SK-N-SH (cell line): ENCODE results near the gene COL12A1.

Experiments
- FOSL2 ChIP-seq: IDR thresholded peaks from 2 replicates; pipeline ENCODE4 v1.4.0; 2012; ENCODE audit warnings: low read depth, mild to moderate bottlenecking, moderate library complexity, borderline replicate concordance
- NRF1 ChIP-seq: IDR thresholded peaks from 2 replicates; pipeline ENCODE4 v1.6.1; 2012; ENCODE audit warnings: low read depth, mild to moderate bottlenecking, low read length
- POLR2AphosphoS5 ChIP-seq: IDR thresholded peaks from 2 replicates; pipeline ENCODE4 v1.6.1; 2012; ENCODE audit warnings: low read depth, low read length
- RFX5 ChIP-seq: IDR thresholded peaks from 2 replicates; pipeline ENCODE4 v1.6.1; 2012; ENCODE audit warnings: mild to moderate bottlenecking, improper control_type of control experiment, low read length
- RXRA ChIP-seq: IDR thresholded peaks from 2 replicates; pipeline ENCODE4 v1.4.0; 2012; ENCODE audit warnings: low read depth, mild to moderate bottlenecking, borderline replicate concordance
- SMC3 ChIP-seq: IDR thresholded peaks from 2 replicates; pipeline ENCODE4 v1.6.1; 2012; ENCODE audit warnings: low read depth, low read length, improper control_type of control experiment
- TF ChIP-seq, protein P1 (sequence below): IDR thresholded peaks from 2 replicates; pipeline ENCODE4 v1.4.0; 2012; ENCODE audit warnings: low read depth, borderline replicate concordance
- TF ChIP-seq, protein P2 (sequence below): fragments of 200-600 bp; sonication (generic); IDR thresholded peaks from 2 replicates; pipeline ENCODE4 v1.6.1; 2017; ENCODE audit warnings: antibody characterized with exemption, mild to moderate bottlenecking, moderate library complexity

DNA sequence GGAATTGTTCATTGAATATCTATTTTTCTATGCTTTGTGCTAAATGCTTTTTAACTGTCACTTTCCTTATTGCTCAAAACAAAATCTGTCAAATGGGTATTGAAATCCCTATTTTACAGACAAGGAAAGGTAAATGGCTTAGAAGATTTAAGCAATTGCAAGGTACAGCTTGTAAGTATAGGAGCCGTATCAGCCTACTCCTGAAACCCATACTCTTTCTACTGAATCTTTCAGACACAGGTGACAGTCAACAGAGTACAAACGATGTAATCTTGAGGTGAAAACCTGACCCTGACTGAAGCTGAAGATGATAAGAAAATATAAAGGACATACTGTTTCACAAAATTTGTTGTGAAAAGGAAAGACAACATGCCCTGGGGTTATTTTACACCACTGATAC, 44.7 kb upstream of the COL12A1 start:
- TF ChIP-seq RXRA = no peak
- TF ChIP-seq SMC3 = no peak
- TF ChIP-seq, protein P1, sequence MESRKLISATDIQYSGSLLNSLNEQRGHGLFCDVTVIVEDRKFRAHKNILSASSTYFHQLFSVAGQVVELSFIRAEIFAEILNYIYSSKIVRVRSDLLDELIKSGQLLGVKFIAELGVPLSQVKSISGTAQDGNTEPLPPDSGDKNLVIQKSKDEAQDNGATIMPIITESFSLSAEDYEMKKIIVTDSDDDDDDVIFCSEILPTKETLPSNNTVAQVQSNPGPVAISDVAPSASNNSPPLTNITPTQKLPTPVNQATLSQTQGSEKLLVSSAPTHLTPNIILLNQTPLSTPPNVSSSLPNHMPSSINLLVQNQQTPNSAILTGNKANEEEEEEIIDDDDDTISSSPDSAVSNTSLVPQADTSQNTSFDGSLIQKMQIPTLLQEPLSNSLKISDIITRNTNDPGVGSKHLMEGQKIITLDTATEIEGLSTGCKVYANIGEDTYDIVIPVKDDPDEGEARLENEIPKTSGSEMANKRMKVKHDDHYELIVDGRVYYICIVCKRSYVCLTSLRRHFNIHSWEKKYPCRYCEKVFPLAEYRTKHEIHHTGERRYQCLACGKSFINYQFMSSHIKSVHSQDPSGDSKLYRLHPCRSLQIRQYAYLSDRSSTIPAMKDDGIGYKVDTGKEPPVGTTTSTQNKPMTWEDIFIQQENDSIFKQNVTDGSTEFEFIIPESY = no peak
- TF ChIP-seq, protein P2, sequence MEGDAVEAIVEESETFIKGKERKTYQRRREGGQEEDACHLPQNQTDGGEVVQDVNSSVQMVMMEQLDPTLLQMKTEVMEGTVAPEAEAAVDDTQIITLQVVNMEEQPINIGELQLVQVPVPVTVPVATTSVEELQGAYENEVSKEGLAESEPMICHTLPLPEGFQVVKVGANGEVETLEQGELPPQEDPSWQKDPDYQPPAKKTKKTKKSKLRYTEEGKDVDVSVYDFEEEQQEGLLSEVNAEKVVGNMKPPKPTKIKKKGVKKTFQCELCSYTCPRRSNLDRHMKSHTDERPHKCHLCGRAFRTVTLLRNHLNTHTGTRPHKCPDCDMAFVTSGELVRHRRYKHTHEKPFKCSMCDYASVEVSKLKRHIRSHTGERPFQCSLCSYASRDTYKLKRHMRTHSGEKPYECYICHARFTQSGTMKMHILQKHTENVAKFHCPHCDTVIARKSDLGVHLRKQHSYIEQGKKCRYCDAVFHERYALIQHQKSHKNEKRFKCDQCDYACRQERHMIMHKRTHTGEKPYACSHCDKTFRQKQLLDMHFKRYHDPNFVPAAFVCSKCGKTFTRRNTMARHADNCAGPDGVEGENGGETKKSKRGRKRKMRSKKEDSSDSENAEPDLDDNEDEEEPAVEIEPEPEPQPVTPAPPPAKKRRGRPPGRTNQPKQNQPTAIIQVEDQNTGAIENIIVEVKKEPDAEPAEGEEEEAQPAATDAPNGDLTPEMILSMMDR = no peak
- TF ChIP-seq FOSL2 = no peak
- no peak for TF ChIP-seq POLR2AphosphoS5
- TF ChIP-seq RFX5 = no peak
- TF ChIP-seq NRF1 = no peak
